CD4-positive, alpha-beta T cell (primary cell): Measurements from ENCODE around the gene PDX1. TPM values are rescaled to one million over a fixed set of nuclear protein-coding genes. Genes with fewer than 3 reads are reported as not detected.

Experiments
- ATAC-seq: fragments of 200-7000 bp; cut with Tn5 transposase; one replicate; pipeline ENCODE4 v1.10.0; 2022; ENCODE audit warnings: mild to moderate bottlenecking; ENCODE audit not compliant: poor library complexity
- CTCF ChIA-PET: fragments of 350-600 bp; sonication (Branson Sonifier 250); formaldehyde crosslinking; loops from one replicate; lab custom pipeline; 2021; ENCODE audit warnings: antibody characterized with exemption, inconsistent platforms; lab: Charles Lee
- POLR2A ChIA-PET: fragments of 350-600 bp; sonication (Branson Sonifier 250); formaldehyde crosslinking; loops from one replicate; lab custom pipeline; 2021; ENCODE audit warnings: antibody characterized with exemption, inconsistent platforms; lab: Charles Lee
- DNase-seq, 14 experiments: peaks; one replicate each; pipeline ENCODE4 v3.0.0-alpha.2; 2013 to 2020; ENCODE audit warnings: mixed read lengths in 2 of 14
- H3K27ac ChIP-seq, 2 donors: one replicate each; pipeline versions ENCODE4 v1.5.1 to v1.7.0; 2013; ENCODE audit warnings: low read length in 2 of 2, low read depth in 1 of 2, mild to moderate bottlenecking in 1 of 2
- H3K27me3 ChIP-seq, 2 experiments: 1 replicate in 1 of 2; 2 replicates in 1 of 2; pipeline versions ENCODE4 v1.6.1 to v1.7.0; 2013; ENCODE audit warnings: low read length in 2 of 2, control low read depth in 1 of 2, mild to moderate bottlenecking in 1 of 2, moderate library complexity in 1 of 2; ENCODE audit not compliant: insufficient read depth in 2 of 2, control insufficient read depth in 1 of 2
- H3K36me3 ChIP-seq: one replicate; pipeline ENCODE4 v1.6.1; 2013; ENCODE audit warnings: low read length, control low read depth; ENCODE audit not compliant: insufficient read depth
- H3K4me1 ChIP-seq: one replicate; pipeline ENCODE4 v1.6.1; 2013; ENCODE audit warnings: low read length, control low read depth; ENCODE audit not compliant: insufficient read depth
- H3K4me3 ChIP-seq: one replicate; pipeline ENCODE4 v1.5.1; 2013; ENCODE audit warnings: mild to moderate bottlenecking, low read length, moderate library complexity
- H3K9me3 ChIP-seq, 2 experiments: 1 replicate in 1 of 2; 2 replicates in 1 of 2; pipeline versions ENCODE4 v1.6.1 to v1.7.0; 2013; ENCODE audit warnings: low read length in 2 of 2, mild to moderate bottlenecking in 2 of 2, control low read depth in 1 of 2, moderate library complexity in 1 of 2; ENCODE audit not compliant: control insufficient read depth in 1 of 2, insufficient read depth in 1 of 2
- H3K27ac Mint-ChIP-seq: one replicate; pipeline ENCODE4 v1.8.0; 2020; ENCODE audit warnings: mixed read lengths
- H3K27me3 Mint-ChIP-seq: one replicate; pipeline ENCODE4 v1.8.0; 2021; ENCODE audit warnings: mixed read lengths
- H3K36me3 Mint-ChIP-seq: one replicate; pipeline ENCODE4 v1.8.0; 2021; ENCODE audit warnings: low read depth, mixed read lengths
- H3K4me1 Mint-ChIP-seq: one replicate; pipeline ENCODE4 v1.8.0; 2021; ENCODE audit warnings: low read depth, mixed read lengths
- H3K4me3 Mint-ChIP-seq: one replicate; pipeline ENCODE4 v1.8.0; 2020; ENCODE audit warnings: mild to moderate bottlenecking, mixed read lengths
- H3K9me3 Mint-ChIP-seq: one replicate; pipeline ENCODE4 v1.8.0; 2020; ENCODE audit warnings: mixed read lengths
- intact Hi-C, 2 experiments: fragments of 100-400 bp; cut with DNase I in 1 of 2; cut with micrococcal nuclease in 1 of 2; formaldehyde crosslinking; loops; one replicate each; pipeline versions ENCODE4 v1.15.1 to v1.9.0; 2023 to 2025; cut with DNase I, micrococcal nuclease
- total RNA-seq, 174 experiments: library from RNA in 2 of 174; stranded (reverse) in 2 of 174; gene quantifications; one replicate each; pipeline ENCODE4 v1.2.3 and lab custom pipeline; 2021 to 2026
- TF ChIP-seq, protein P1 (sequence below): fragments of 200-600 bp; IDR thresholded peaks from one replicate; pipeline ENCODE4 v1.8.0; 2022; ENCODE audit warnings: antibody characterized with exemption, mild to moderate bottlenecking

The PDX1 gene
- total RNA-seq, 2 experiments from 2014 or later = not detected

GRCh38 chr13:27968316-27969081, 48.7 kb downstream of the PDX1 start:
- POLR2A ChIA-PET = no interaction called here
- CTCF ChIA-PET = no interaction called here
- Mint-ChIP-seq H3K27ac (no peak overlapping the region), H3K4me3 (no peak overlapping the region), H3K4me1 (peaks cover 23% of the 10 kb centered on the region), H3K9me3 (no peaks in the 10 kb centered on the region), H3K36me3 (no peaks in the 10 kb centered on the region), H3K27me3 (peaks cover 85% of the 10 kb centered on the region)
- intact Hi-C loops = no loop called here
- Histone ChIP-seq H3K9me3 (peaks cover 0 to 13% of the 10 kb centered on the region in 2 experiments), H3K27ac (no peak overlapping the region), H3K4me1 (peaks cover 17% of the 10 kb centered on the region), H3K4me3 (no peak overlapping the region), H3K27me3 (peaks cover 66 to 98% of the 10 kb centered on the region in 2 experiments), H3K36me3 (no peaks in the 10 kb centered on the region)
- no peak for ATAC-seq
- peak in 1 of 14 experiments; percentile 11 for DNase-seq
- TF ChIP-seq, protein P1, sequence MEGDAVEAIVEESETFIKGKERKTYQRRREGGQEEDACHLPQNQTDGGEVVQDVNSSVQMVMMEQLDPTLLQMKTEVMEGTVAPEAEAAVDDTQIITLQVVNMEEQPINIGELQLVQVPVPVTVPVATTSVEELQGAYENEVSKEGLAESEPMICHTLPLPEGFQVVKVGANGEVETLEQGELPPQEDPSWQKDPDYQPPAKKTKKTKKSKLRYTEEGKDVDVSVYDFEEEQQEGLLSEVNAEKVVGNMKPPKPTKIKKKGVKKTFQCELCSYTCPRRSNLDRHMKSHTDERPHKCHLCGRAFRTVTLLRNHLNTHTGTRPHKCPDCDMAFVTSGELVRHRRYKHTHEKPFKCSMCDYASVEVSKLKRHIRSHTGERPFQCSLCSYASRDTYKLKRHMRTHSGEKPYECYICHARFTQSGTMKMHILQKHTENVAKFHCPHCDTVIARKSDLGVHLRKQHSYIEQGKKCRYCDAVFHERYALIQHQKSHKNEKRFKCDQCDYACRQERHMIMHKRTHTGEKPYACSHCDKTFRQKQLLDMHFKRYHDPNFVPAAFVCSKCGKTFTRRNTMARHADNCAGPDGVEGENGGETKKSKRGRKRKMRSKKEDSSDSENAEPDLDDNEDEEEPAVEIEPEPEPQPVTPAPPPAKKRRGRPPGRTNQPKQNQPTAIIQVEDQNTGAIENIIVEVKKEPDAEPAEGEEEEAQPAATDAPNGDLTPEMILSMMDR = no peak

DNA sequence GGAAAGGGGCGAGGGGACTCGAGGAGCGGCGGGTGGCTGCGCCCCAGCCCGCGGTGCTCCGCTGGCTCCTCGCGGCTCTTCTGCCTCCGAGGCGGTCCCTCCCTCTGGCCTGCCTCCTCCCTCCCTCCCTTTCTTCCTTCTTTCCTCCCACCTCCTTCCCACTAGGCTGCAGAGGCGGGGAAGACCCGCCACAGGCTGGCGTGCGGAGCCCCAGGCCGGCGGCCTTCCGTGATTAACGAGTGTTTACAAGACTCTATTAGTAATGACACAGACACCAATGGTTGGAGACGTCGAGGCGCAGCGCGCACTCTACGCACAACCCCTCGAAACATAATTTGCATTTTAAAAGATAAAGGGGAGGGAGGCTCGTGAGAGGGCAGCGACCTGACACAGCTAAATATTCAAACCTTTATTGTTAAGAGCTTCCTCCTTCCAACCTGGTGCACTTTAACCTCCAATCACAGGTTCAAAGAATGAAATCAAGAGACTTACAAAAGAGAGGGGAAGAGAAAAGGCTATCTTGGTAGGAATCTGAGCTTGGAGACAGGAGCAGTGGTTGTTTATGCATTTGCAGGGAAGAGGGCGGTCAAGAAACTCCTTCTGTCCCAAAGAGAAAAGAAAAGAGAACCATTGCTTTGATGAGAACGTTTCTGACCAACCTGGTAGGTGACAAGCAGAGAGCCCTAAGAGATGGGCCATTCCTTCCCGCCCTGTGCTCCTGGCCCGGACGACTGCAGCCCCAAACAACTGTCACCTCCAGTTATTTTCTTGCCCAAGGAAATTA, 49.5 kb downstream of the PDX1 start, which contains the start of gene CDX2:
TSS of gene CDX2 (minus strand) at position 234 of the 784 bp plus-strand sequence. CDS start 309 bp downstream, outside the sequence.
- H3K9me3 ChIP-seq = peaks cover 0 to 13% of the 10 kb centered on the region in 2 experiments
- CTCF ChIA-PET = no interaction called here

GRCh38 chr13:27969866-27970229, 50.0 kb downstream of the PDX1 start:
- ATAC-seq = no peak
- H3K27ac Mint-ChIP-seq = no peak overlapping the region

More for the DNA sequence above, 49.5 kb downstream of the PDX1 start, which contains the start of gene CDX2:
- Histone ChIP-seq H3K36me3 (no peaks in the 10 kb centered on the region), H3K27ac (no peak within 1 kb of the TSS), H3K4me3 (no peak within 1 kb of the TSS), H3K4me1 (peaks cover 17% of the 10 kb centered on the region), H3K27me3 (peaks cover 70 to 98% of the 10 kb centered on the region in 2 experiments)
- POLR2A ChIA-PET = no interaction called here
- ATAC-seq (no peak), DNase-seq (no peak)
- H3K27ac Mint-ChIP-seq = no peak within 1 kb of the TSS
- H3K4me1 Mint-ChIP-seq = peaks cover 23% of the 10 kb centered on the region
- no peaks in the 10 kb centered on the region for H3K9me3 Mint-ChIP-seq
- TF ChIP-seq, protein P1 = no peak
- H3K27me3 Mint-ChIP-seq = peaks cover 85% of the 10 kb centered on the region
- H3K36me3 Mint-ChIP-seq = no peaks in the 10 kb centered on the region
- peak within 1 kb of the TSS; percentile 3 for H3K4me3 Mint-ChIP-seq
- intact Hi-C loops = no loop called here

More at GRCh38 chr13:27969866-27970229, 50.0 kb downstream of the PDX1 start:
- Histone ChIP-seq H3K4me1 (peaks cover 17% of the 10 kb centered on the region), H3K9me3 (peaks cover 0 to 13% of the 10 kb centered on the region in 2 experiments), H3K27ac (no peak overlapping the region), H3K4me3 (no peak overlapping the region), H3K36me3 (no peaks in the 10 kb centered on the region), H3K27me3 (peaks cover 70 to 98% of the 10 kb centered on the region in 2 experiments)
- Mint-ChIP-seq H3K27me3 (peaks cover 85% of the 10 kb centered on the region), H3K4me3 (peak overlapping the region; percentile 3), H3K4me1 (peaks cover 23% of the 10 kb centered on the region), H3K9me3 (no peaks in the 10 kb centered on the region), H3K36me3 (no peaks in the 10 kb centered on the region)
- CTCF ChIA-PET = no interaction called here
- intact Hi-C loops = no loop called here
- POLR2A ChIA-PET = no interaction called here
- no peak for DNase-seq
- TF ChIP-seq, protein P1 = no peak
